Activated T-cell treated with anti-CD3 and anti-CD28 coated beads, Interleukin-2, amount 50 U/mL, for 48 hours (primary cell): ENCODE measurements around the gene INSC.
"Not testable (repeated sequence)": the region's sequence is repeated elsewhere in the genome, so short reads cannot be mapped to it uniquely, and the experiment has no call there.

Experiments used
- DNase-seq, 2 experiments: peaks; one replicate each; pipeline ENCODE4 v3.0.0-alpha.2; 2020

The INSC gene

GRCh38 chr11:15114501-15115475, at the start of gene INSC:
TSS of gene INSC (plus strand) at chr11:15114923. CDS start at chr11:15149175, 34,252 bp downstream.
- no peak for DNase-seq

GRCh38 chr11:15069751-15070150, 45.0 kb upstream of the INSC start:
- DNase-seq, result not testable (repeated sequence)

- DNase-seq, result no peak
Observed at GRCh38 chr11:15071556-15072255, 43.0 kb upstream of the INSC start.

- no peak for DNase-seq
Observed at GRCh38 chr11:15072551-15073143, 42.1 kb upstream of the INSC start.

- peak; percentile 58 to 69 for DNase-seq
Observed at GRCh38 chr11:15073361-15074205, 41.1 kb upstream of the INSC start, which contains the start of gene CALCB. TSS of gene CALCB (plus strand) at chr11:15073593. CDS start at chr11:15074719, 1,126 bp downstream.

GRCh38 chr11:15074206-15075161, 40.2 kb upstream of the INSC start:
- peak; percentile 95 to 96 for DNase-seq

GRCh38 chr11:15075162-15075526, 39.6 kb upstream of the INSC start:
- DNase-seq, result no peak

GRCh38 chr11:15091175-15091574, 23.5 kb upstream of the INSC start:
- no peak for DNase-seq

- DNase-seq, result no peak
Observed at GRCh38 chr11:15091625-15092024, 23.1 kb upstream of the INSC start.

GRCh38 chr11:15093432-15093831, 21.3 kb upstream of the INSC start:
- DNase-seq, result no peak

- no peak for DNase-seq
Observed at GRCh38 chr11:15095736-15096228, 18.9 kb upstream of the INSC start.

GRCh38 chr11:15097411-15097810, 17.3 kb upstream of the INSC start:
- DNase-seq, result no peak

GRCh38 chr11:15099267-15099666, 15.5 kb upstream of the INSC start:
- DNase-seq, result no peak

GRCh38 chr11:15101072-15101709, 13.5 kb upstream of the INSC start:
- peak; percentile 66 to 69 for DNase-seq

GRCh38 chr11:15104166-15104565, 10.6 kb upstream of the INSC start:
- DNase-seq, result no peak

- no peak for DNase-seq
Observed at GRCh38 chr11:15106201-15106965, 8.3 kb upstream of the INSC start.

- DNase-seq, result no peak
Observed at GRCh38 chr11:15107730-15108515, 6.8 kb upstream of the INSC start.

- DNase-seq, result no peak
Observed at GRCh38 chr11:15108592-15109130, 6.1 kb upstream of the INSC start.

GRCh38 chr11:15109602-15110001, 5.1 kb upstream of the INSC start:
- no peak for DNase-seq
